Kidney epithelial cell (primary cell): ENCODE data around the gene BBS9. TPM values are rescaled to one million over a fixed set of nuclear protein-coding genes. Genes with fewer than 3 reads are reported as not detected.

Experiments
- DNase-seq: peaks from one replicate; pipeline ENCODE4 v3.0.0-alpha.2; 2010; ENCODE audit warnings: low read depth
- H3K27me3 ChIP-seq: 2 replicates; pipeline ENCODE4 v1.6.0; 2011; ENCODE audit warnings: low read length; ENCODE audit not compliant: control insufficient read depth, insufficient read depth
- H3K36me3 ChIP-seq: 2 replicates; pipeline ENCODE4 v1.5.1; 2011; ENCODE audit warnings: low read length; ENCODE audit not compliant: control insufficient read depth, insufficient read depth
- H3K4me3 ChIP-seq: 2 replicates; pipeline ENCODE4 v1.5.1; 2011; ENCODE audit warnings: low read depth, mild to moderate bottlenecking, control low read depth, low read length
- total RNA-seq: library from RNA; depleted of rRNA; stranded (reverse); fragments of >200 nt; gene quantifications from 2 replicates; pipeline ENCODE4 v1.2.3, GENCODE V29; 2015
- TF ChIP-seq, protein P1 (sequence below): IDR thresholded peaks from 2 replicates; pipeline ENCODE4 v1.5.1; 2011; ENCODE audit warnings: mild to moderate bottlenecking, moderate library complexity, low read length, control low read depth, inconsistent platforms; ENCODE audit not compliant: insufficient read depth, poor library complexity, severe bottlenecking

Gene BBS9
- total RNA-seq, 1 donor from 2014 or later = 20.4 TPM

DNA sequence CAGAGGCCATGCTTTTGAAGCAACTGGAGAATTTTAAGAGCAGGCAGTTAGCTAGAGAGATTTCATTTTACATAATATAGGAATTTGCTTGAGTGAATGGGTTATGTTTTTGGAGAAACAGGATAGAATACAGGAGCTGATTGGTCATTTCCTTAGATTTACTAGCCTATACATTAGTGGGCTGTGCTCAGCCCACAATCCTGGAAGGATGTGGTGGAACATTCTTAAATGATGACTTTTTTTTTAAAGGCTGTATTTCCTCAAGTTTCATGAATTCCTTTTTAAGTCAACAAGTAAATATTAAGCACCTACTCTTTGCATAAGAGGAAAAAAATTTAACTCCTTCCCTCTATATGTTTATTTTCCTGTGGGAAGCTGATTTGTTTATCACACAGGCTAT is 461.6 kb downstream of the BBS9 start:
- no peak overlapping the region for H3K4me3 ChIP-seq
- TF ChIP-seq, protein P1, sequence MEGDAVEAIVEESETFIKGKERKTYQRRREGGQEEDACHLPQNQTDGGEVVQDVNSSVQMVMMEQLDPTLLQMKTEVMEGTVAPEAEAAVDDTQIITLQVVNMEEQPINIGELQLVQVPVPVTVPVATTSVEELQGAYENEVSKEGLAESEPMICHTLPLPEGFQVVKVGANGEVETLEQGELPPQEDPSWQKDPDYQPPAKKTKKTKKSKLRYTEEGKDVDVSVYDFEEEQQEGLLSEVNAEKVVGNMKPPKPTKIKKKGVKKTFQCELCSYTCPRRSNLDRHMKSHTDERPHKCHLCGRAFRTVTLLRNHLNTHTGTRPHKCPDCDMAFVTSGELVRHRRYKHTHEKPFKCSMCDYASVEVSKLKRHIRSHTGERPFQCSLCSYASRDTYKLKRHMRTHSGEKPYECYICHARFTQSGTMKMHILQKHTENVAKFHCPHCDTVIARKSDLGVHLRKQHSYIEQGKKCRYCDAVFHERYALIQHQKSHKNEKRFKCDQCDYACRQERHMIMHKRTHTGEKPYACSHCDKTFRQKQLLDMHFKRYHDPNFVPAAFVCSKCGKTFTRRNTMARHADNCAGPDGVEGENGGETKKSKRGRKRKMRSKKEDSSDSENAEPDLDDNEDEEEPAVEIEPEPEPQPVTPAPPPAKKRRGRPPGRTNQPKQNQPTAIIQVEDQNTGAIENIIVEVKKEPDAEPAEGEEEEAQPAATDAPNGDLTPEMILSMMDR = no peak
- no peaks in the 10 kb centered on the region for H3K36me3 ChIP-seq
- H3K27me3 ChIP-seq = no peaks in the 10 kb centered on the region
- DNase-seq = peak; percentile 1

DNA sequence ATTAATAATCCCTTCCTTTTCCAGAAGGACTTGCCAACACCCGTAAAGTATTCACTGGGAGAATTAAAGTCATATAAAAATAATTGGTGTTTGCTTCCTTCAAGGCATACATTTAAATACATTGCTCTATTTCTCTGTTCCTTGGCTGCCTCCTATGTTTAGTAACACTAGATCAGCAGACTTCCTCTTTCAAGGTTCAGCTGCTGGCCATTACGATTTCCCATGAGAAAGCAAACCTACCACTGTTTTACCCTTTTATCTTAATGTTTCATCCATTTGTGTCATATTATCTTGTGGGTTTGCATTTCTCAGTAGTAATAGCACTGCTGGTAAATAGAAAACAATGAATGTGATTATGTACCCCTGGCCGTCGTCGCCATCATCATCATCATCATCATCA is 462.1 kb downstream of the BBS9 start:
- no peaks in the 10 kb centered on the region for H3K27me3 ChIP-seq
- TF ChIP-seq, protein P1 = no peak
- no peaks in the 10 kb centered on the region for H3K36me3 ChIP-seq
- no peak for DNase-seq
- H3K4me3 ChIP-seq = no peak overlapping the region

DNA sequence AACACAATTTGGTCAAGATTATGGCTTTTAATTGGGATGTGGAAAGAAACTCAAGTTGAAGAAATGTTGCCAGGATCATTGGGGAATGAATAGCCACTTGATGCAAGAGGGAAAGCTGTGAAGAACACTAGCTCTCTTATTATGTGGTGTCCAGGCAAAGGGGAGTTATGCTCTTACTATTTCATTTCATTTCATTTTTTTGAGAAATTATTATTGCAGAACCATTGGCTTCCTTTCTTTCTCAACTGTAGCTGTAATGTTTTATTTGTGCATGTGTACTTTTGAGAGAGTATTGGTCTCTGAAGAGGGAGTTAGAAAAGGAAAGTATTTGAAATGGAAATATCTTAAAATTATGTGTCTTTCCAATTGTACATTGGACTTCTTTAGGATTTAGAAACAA is 463.4 kb downstream of the BBS9 start:
- no peaks in the 10 kb centered on the region for H3K27me3 ChIP-seq
- no peak overlapping the region for H3K4me3 ChIP-seq
- TF ChIP-seq, protein P1 = no peak
- no peaks in the 10 kb centered on the region for H3K36me3 ChIP-seq
- DNase-seq = no peak

DNA sequence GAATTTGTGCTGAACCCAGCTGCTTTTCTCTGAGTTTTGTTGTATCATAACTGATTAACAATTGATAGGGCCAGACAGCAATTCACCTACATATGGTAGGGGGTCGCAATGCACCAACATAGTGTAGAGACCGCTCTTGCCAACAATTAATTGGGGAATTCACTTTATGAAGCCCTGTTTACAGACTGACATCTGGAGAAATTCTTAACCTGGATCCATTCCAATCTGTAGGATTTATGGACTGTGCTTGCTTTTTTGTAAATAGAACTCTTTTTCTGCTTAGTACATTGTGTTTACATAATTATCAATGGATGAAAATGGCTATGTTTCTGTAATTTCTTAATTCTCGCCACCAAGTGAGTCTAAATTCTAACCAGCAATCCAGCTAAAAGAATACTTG is 464.2 kb downstream of the BBS9 start:
- H3K4me3 ChIP-seq = no peak overlapping the region
- TF ChIP-seq, protein P1 = no peak
- no peak for DNase-seq
- no peaks in the 10 kb centered on the region for H3K27me3 ChIP-seq
- H3K36me3 ChIP-seq = no peaks in the 10 kb centered on the region

DNA sequence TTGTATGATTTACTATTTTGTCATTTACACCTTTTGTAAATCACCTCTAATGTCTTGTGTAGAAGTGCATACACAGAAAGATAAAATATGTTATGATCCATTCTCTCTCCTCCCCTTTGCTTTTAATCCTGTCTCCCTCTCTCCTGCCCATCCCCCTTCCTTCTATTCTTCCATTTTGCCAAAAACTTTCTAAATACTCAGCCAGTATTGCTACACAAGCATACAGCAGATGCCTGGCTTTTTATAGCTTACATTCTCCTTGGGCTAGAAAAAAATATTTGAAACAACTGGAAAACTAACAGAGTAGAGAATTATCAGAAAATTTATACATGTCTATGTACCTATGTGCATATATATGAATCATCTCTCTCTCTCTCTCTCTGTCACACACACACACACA is 467.3 kb downstream of the BBS9 start:
- H3K4me3 ChIP-seq = no peak overlapping the region
- TF ChIP-seq, protein P1 = no peak
- H3K36me3 ChIP-seq = no peaks in the 10 kb centered on the region
- DNase-seq = no peak
- no peaks in the 10 kb centered on the region for H3K27me3 ChIP-seq

DNA sequence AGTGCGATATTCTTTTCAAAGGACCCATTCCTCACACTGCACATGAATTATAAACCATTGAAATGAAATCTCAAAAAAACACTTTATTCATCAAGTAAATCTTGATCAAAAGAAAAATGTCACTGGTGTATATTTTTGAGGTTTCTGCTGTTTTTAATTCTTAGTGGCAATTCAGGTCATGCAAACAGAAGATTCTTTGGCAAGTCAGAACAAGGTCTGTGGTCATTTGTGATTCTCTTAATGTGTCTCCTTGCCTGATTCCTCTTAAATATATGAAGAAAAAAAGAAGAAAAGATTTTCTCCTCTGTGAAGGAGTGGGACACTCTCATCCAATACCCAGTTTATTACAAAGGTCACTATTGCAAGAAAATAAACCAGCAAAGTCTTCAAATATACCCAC is 467.8 kb downstream of the BBS9 start:
- TF ChIP-seq, protein P1 = no peak
- no peaks in the 10 kb centered on the region for H3K27me3 ChIP-seq
- no peak for DNase-seq
- H3K4me3 ChIP-seq = no peak overlapping the region
- no peaks in the 10 kb centered on the region for H3K36me3 ChIP-seq
